Measurements from ENCODE around the gene GAD1.
A peak's percentile ranks its signal among the peaks of the same experiment; 100 is the strongest.

GAD1 gene

GRCh38 chr2:170806548-170806947 is 10.1 kb upstream of the GAD1 start:
- H3K4me1 ChIP-seq (ENCODE audit: control insufficient read depth, insufficient read depth, low read length) = no peaks in the 10 kb centered on the region
- H3K4me3 ChIP-seq (ENCODE audit: low read depth, low read length) = no peak overlapping the region
- no peaks in the 10 kb centered on the region for H3K9me3 ChIP-seq (ENCODE audit: control insufficient read depth, insufficient read depth, low read length)
- H3K27me3 ChIP-seq (ENCODE audit: control insufficient read depth, insufficient read depth, low read length) = no peaks in the 10 kb centered on the region
- no peak overlapping the region for H3K9ac ChIP-seq (ENCODE audit: low read depth, low read length)
- H3K36me3 ChIP-seq (ENCODE audit: control insufficient read depth, insufficient read depth, low read length) = no peaks in the 10 kb centered on the region

- no peaks in the 10 kb centered on the region for H3K9me3 ChIP-seq (ENCODE audit: control insufficient read depth, insufficient read depth, low read length)
- no peak overlapping the region for H3K9ac ChIP-seq (ENCODE audit: low read depth, low read length)
- H3K4me1 ChIP-seq (ENCODE audit: control insufficient read depth, insufficient read depth, low read length) = peaks cover 3% of the 10 kb centered on the region
- peak overlapping the region; percentile 62 for H3K4me3 ChIP-seq (ENCODE audit: low read depth, low read length)
- H3K27me3 ChIP-seq (ENCODE audit: control insufficient read depth, insufficient read depth, low read length) = peaks cover 47% of the 10 kb centered on the region
- H3K36me3 ChIP-seq (ENCODE audit: control insufficient read depth, insufficient read depth, low read length) = no peaks in the 10 kb centered on the region
Observed at GRCh38 chr2:170812710-170813600, 3.7 kb upstream of the GAD1 start.

- Histone ChIP-seq H3K4me1 (ENCODE audit: control insufficient read depth, insufficient read depth, low read length) (peaks cover 4% of the 10 kb centered on the region), H3K4me3 (ENCODE audit: low read depth, low read length) (peak overlapping the region; percentile 62), H3K36me3 (ENCODE audit: control insufficient read depth, insufficient read depth, low read length) (no peaks in the 10 kb centered on the region), H3K9ac (ENCODE audit: low read depth, low read length) (no peak overlapping the region), H3K27me3 (ENCODE audit: control insufficient read depth, insufficient read depth, low read length) (peaks cover 56% of the 10 kb centered on the region), H3K9me3 (ENCODE audit: control insufficient read depth, insufficient read depth, low read length) (no peaks in the 10 kb centered on the region)
Observed at GRCh38 chr2:170813611-170814532, 2.8 kb upstream of the GAD1 start.

- H3K27me3 ChIP-seq (ENCODE audit: control insufficient read depth, insufficient read depth, low read length) = peaks cover 64% of the 10 kb centered on the region
- peak overlapping the region; percentile 44 for H3K4me3 ChIP-seq (ENCODE audit: low read depth, low read length)
- no peaks in the 10 kb centered on the region for H3K9me3 ChIP-seq (ENCODE audit: control insufficient read depth, insufficient read depth, low read length)
- H3K4me1 ChIP-seq (ENCODE audit: control insufficient read depth, insufficient read depth, low read length) = peaks cover 6% of the 10 kb centered on the region
- no peaks in the 10 kb centered on the region for H3K36me3 ChIP-seq (ENCODE audit: control insufficient read depth, insufficient read depth, low read length)
- no peak overlapping the region for H3K9ac ChIP-seq (ENCODE audit: low read depth, low read length)
Observed at GRCh38 chr2:170814533-170815230, 2.0 kb upstream of the GAD1 start.

DNA sequence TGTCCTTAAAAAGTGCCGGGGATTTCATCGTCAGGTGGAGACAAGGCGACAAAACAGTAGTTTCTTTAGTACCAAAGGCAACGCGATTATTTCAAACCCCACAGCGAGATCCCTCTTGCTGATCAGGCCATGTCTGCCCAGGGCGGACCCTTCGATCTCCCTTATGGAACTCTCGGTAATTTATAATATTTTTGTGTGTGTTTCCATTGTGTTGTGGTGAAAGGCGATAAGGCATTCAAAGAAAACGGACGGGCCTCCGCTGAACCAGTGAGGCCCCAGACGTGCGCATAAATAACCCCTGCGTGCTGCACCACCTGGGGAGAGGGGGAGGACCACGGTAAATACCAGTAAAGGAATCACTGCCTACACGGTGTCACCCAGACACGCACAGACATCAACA is 1.4 kb upstream of the GAD1 start:
- peaks cover 6% of the 10 kb centered on the region for H3K4me1 ChIP-seq (ENCODE audit: control insufficient read depth, insufficient read depth, low read length)
- H3K9me3 ChIP-seq (ENCODE audit: control insufficient read depth, insufficient read depth, low read length) = no peaks in the 10 kb centered on the region
- peak overlapping the region; percentile 44 for H3K4me3 ChIP-seq (ENCODE audit: low read depth, low read length)
- peaks cover 70% of the 10 kb centered on the region for H3K27me3 ChIP-seq (ENCODE audit: control insufficient read depth, insufficient read depth, low read length)
- H3K9ac ChIP-seq (ENCODE audit: low read depth, low read length) = no peak overlapping the region
- no peaks in the 10 kb centered on the region for H3K36me3 ChIP-seq (ENCODE audit: control insufficient read depth, insufficient read depth, low read length)

DNA sequence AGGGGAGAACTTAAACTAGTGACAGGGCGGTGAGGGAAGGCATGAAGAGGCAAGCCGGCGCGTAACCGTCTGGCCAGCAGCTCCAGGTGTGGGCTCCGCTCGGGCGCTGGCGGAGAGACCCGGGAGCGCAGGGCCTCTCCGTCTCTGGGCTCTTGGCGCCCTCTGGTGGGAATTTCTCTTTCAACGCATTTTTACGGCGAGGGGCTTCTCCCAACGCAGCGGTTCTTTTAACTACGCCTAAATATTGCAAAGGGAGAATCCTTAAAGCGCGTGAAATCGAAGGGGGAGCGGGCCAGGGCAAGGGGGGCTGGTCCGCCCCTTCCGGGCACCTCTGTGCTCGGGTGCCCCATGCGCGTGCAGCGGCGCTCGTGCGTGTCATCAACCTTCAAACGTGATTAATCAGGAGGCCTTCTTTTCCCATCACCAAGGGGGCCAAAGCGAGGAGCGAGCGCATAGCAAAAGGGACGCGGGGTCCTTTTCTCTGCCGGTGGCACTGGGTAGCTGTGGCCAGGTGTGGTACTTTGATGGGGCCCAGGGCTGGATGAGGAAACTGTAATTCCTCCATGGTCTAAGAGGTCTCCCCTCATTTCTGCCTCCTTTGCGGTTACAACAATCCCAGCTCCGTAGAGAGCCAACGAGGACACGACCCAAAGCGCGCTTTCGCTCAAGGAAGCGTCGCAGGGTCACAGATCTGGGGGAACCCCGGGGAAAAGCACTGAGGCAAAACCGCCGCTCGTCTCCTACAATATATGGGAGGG is 762 bp upstream of the GAD1 start:
- H3K36me3 ChIP-seq (ENCODE audit: control insufficient read depth, insufficient read depth, low read length) = no peaks in the 10 kb centered on the region
- H3K9me3 ChIP-seq (ENCODE audit: control insufficient read depth, insufficient read depth, low read length) = no peaks in the 10 kb centered on the region
- H3K4me3 ChIP-seq (ENCODE audit: low read depth, low read length) = peak overlapping the region; percentile 44
- H3K4me1 ChIP-seq (ENCODE audit: control insufficient read depth, insufficient read depth, low read length) = peaks cover 11% of the 10 kb centered on the region
- no peak overlapping the region for H3K9ac ChIP-seq (ENCODE audit: low read depth, low read length)
- H3K27me3 ChIP-seq (ENCODE audit: control insufficient read depth, insufficient read depth, low read length) = peaks cover 76% of the 10 kb centered on the region

- peak overlapping the region; percentile 60 for H3K4me3 ChIP-seq (ENCODE audit: low read depth, low read length)
- H3K27me3 ChIP-seq (ENCODE audit: control insufficient read depth, insufficient read depth, low read length) = peaks cover 91% of the 10 kb centered on the region
Observed at GRCh38 chr2:170817093-170818035, 677 bp downstream of the GAD1 start.

DNA sequence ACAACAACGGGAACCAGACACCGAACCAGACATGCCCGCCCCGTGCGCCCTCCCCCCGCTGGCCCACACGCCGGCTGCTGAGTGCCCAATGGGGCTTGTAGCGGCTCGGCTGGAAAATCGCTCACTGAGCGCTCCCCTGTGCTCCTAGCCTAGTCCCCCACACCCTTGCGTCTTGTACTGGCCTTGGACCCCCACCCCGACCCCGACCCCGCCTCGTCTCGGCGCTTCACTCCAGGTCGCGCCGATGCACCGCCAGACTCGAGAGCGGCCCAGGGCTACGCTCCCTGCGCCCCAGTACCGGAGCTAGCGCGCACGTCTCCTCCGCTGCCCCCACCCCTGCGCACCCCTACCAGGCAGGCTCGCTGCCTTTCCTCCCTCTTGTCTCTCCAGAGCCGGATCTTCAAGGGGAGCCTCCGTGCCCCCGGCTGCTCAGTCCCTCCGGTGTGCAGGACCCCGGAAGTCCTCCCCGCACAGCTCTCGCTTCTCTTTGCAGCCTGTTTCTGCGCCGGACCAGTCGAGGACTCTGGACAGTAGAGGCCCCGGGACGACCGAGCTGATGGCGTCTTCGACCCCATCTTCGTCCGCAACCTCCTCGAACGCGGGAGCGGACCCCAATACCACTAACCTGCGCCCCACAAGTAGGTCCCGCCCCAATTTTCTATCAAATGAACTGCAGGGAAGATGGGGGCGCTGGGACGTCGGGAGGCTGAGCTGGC is 1.5 kb downstream of the GAD1 start:
- no peak overlapping the region for H3K9ac ChIP-seq (ENCODE audit: low read depth, low read length)
- no peaks in the 10 kb centered on the region for H3K36me3 ChIP-seq (ENCODE audit: control insufficient read depth, insufficient read depth, low read length)
- H3K27me3 ChIP-seq (ENCODE audit: control insufficient read depth, insufficient read depth, low read length) = peaks cover 98% of the 10 kb centered on the region
- peak overlapping the region; percentile 61 for H3K4me3 ChIP-seq (ENCODE audit: low read depth, low read length)
- H3K9me3 ChIP-seq (ENCODE audit: control insufficient read depth, insufficient read depth, low read length) = no peaks in the 10 kb centered on the region
- peaks cover 15% of the 10 kb centered on the region for H3K4me1 ChIP-seq (ENCODE audit: control insufficient read depth, insufficient read depth, low read length)

More at GRCh38 chr2:170817093-170818035, 677 bp downstream of the GAD1 start:
- Histone ChIP-seq H3K36me3 (ENCODE audit: control insufficient read depth, insufficient read depth, low read length) (no peaks in the 10 kb centered on the region), H3K9me3 (ENCODE audit: control insufficient read depth, insufficient read depth, low read length) (no peaks in the 10 kb centered on the region), H3K9ac (ENCODE audit: low read depth, low read length) (no peak overlapping the region), H3K4me1 (ENCODE audit: control insufficient read depth, insufficient read depth, low read length) (peaks cover 12% of the 10 kb centered on the region)

- Histone ChIP-seq H3K9ac (ENCODE audit: low read depth, low read length) (no peak overlapping the region), H3K27me3 (ENCODE audit: control insufficient read depth, insufficient read depth, low read length) (peaks cover 95% of the 10 kb centered on the region), H3K4me3 (ENCODE audit: low read depth, low read length) (peak overlapping the region; percentile 61), H3K4me1 (ENCODE audit: control insufficient read depth, insufficient read depth, low read length) (peaks cover 15% of the 10 kb centered on the region), H3K36me3 (ENCODE audit: control insufficient read depth, insufficient read depth, low read length) (no peaks in the 10 kb centered on the region), H3K9me3 (ENCODE audit: control insufficient read depth, insufficient read depth, low read length) (no peaks in the 10 kb centered on the region)
Observed at GRCh38 chr2:170818752-170819470, 2.2 kb downstream of the GAD1 start.
